H9 (cell line): Measurements from ENCODE around the gene FOXK1. TPM values are rescaled to one million over a fixed set of nuclear protein-coding genes. Genes with fewer than 3 reads are reported as not detected.

Source experiments
- DNase-seq: peaks from one replicate; pipeline ENCODE4 v3.0.0-alpha.2; 2017
- H2AFZ ChIP-seq: one replicate; pipeline ENCODE4 v1.6.1; 2013; ENCODE audit warnings: mild to moderate bottlenecking, low read length, control low read depth, moderate library complexity
- H2AK5ac ChIP-seq: 2 replicates; pipeline ENCODE4 v1.6.1; 2013; ENCODE audit warnings: low read length, control low read depth, mixed read lengths; ENCODE audit not compliant: insufficient read length
- H2BK120ac ChIP-seq: one replicate; pipeline ENCODE4 v1.6.1; 2013; ENCODE audit warnings: low read depth, mild to moderate bottlenecking, low read length, control low read depth, inconsistent platforms; ENCODE audit not compliant: poor library complexity, severe bottlenecking
- H2BK12ac ChIP-seq: 2 replicates; pipeline ENCODE4 v1.6.1; 2013; ENCODE audit warnings: low read length, control low read depth, mixed read lengths, low read depth; ENCODE audit not compliant: insufficient read length
- H2BK15ac ChIP-seq: 2 replicates; pipeline ENCODE4 v1.6.1; 2013; ENCODE audit warnings: low read depth, low read length, control low read depth
- H2BK20ac ChIP-seq: one replicate; pipeline ENCODE4 v1.6.1; 2013; ENCODE audit warnings: low read depth, mild to moderate bottlenecking, low read length, control low read depth, inconsistent platforms; ENCODE audit not compliant: poor library complexity, severe bottlenecking
- H2BK5ac ChIP-seq: 2 replicates; pipeline ENCODE4 v1.6.1; 2013; ENCODE audit warnings: low read length, control low read depth, mixed read lengths; ENCODE audit not compliant: insufficient read length
- H3K14ac ChIP-seq: 2 replicates; pipeline ENCODE4 v1.6.1; 2013; ENCODE audit warnings: low read length, control low read depth; ENCODE audit not compliant: insufficient read depth
- H3K18ac ChIP-seq: 2 replicates; pipeline ENCODE4 v1.6.1; 2013; ENCODE audit warnings: low read depth, mild to moderate bottlenecking, mixed read lengths, low read length, control low read depth; ENCODE audit not compliant: insufficient read length
- H3K23ac ChIP-seq: 2 replicates; pipeline ENCODE4 v1.6.1; 2013; ENCODE audit warnings: low read length, control low read depth, mixed read lengths, low read depth; ENCODE audit not compliant: insufficient read length
- H3K23me2 ChIP-seq: 2 replicates; pipeline ENCODE4 v1.6.1; 2013; ENCODE audit warnings: low read depth, mild to moderate bottlenecking, mixed read lengths, low read length, control low read depth; ENCODE audit not compliant: insufficient read length, poor library complexity, severe bottlenecking
- H3K27ac ChIP-seq: 2 replicates; pipeline ENCODE4 v1.5.1; 2013; ENCODE audit warnings: low read length, control low read depth, mixed read lengths, low read depth; ENCODE audit not compliant: insufficient read length
- H3K27me3 ChIP-seq: 2 replicates; pipeline ENCODE4 v1.6.1; 2013; ENCODE audit warnings: low read length, control low read depth, inconsistent platforms; ENCODE audit not compliant: insufficient read depth
- H3K4ac ChIP-seq: 2 replicates; pipeline ENCODE4 v1.6.1; 2013; ENCODE audit warnings: low read depth, mild to moderate bottlenecking, control low read depth, inconsistent platforms, low read length, moderate library complexity
- H3K4me1 ChIP-seq: 2 replicates; pipeline ENCODE4 v1.6.1; 2013; ENCODE audit warnings: low read length, control low read depth, inconsistent platforms; ENCODE audit not compliant: insufficient read depth
- H3K4me2 ChIP-seq: 2 replicates; pipeline ENCODE4 v1.6.1; 2013; ENCODE audit warnings: low read length, control low read depth, mixed read lengths; ENCODE audit not compliant: insufficient read length, insufficient read depth
- H3K56ac ChIP-seq: 2 replicates; pipeline ENCODE4 v1.6.1; 2013; ENCODE audit warnings: low read depth, mild to moderate bottlenecking, mixed read lengths, low read length, control low read depth; ENCODE audit not compliant: insufficient read length
- H3K79me1 ChIP-seq: 2 replicates; pipeline ENCODE4 v1.6.1; 2013; ENCODE audit warnings: low read depth, mild to moderate bottlenecking, moderate library complexity, low read length, control low read depth, inconsistent platforms; ENCODE audit not compliant: insufficient read depth, poor library complexity, severe bottlenecking
- H3K79me2 ChIP-seq: 2 replicates; pipeline ENCODE4 v1.6.1; 2013; ENCODE audit warnings: low read length, control low read depth, inconsistent platforms; ENCODE audit not compliant: insufficient read depth
- H3K9ac ChIP-seq: 2 replicates; pipeline ENCODE4 v1.6.1; 2013; ENCODE audit warnings: low read length, control low read depth, mixed read lengths; ENCODE audit not compliant: insufficient read length; ENCODE audit errors: extremely low read depth
- H3K9me3 ChIP-seq: one replicate; pipeline ENCODE4 v1.6.1; 2013; ENCODE audit warnings: low read depth, low read length, inconsistent platforms; ENCODE audit not compliant: control insufficient read depth
- H3T11ph ChIP-seq: one replicate; pipeline ENCODE4 v1.6.1; 2013; ENCODE audit warnings: mild to moderate bottlenecking, low read length, control low read depth, inconsistent platforms
- H4K20me1 ChIP-seq: one replicate; pipeline ENCODE4 v1.6.1; 2013; ENCODE audit not compliant: control insufficient read depth, insufficient read length, insufficient read depth
- H4K5ac ChIP-seq: 2 replicates; pipeline ENCODE4 v1.6.1; 2013; ENCODE audit warnings: low read depth, mild to moderate bottlenecking, mixed read lengths, low read length, control low read depth; ENCODE audit not compliant: insufficient read length
- H4K8ac ChIP-seq: replicated peaks from 2 replicates; pipeline ENCODE4 v1.6.1; 2013; ENCODE audit warnings: low read length, control low read depth, mixed read lengths, low read depth; ENCODE audit not compliant: insufficient read length
- H4K91ac ChIP-seq: 2 replicates; pipeline ENCODE4 v1.6.1; 2013; ENCODE audit warnings: low read depth, mild to moderate bottlenecking, moderate library complexity, mixed read lengths, low read length, control low read depth; ENCODE audit not compliant: insufficient read length
- H3K27ac Mint-ChIP-seq, 3 experiments: 2 replicates in 2 of 3; 3 replicates in 1 of 3; pipeline ENCODE4 v1.8.0; 2020 to 2021; ENCODE audit warnings: mixed read lengths in 3 of 3, mild to moderate bottlenecking in 1 of 3, moderate library complexity in 1 of 3
- H3K27me3 Mint-ChIP-seq: 2 replicates; pipeline ENCODE4 v1.8.0; 2021; ENCODE audit warnings: low read depth, mild to moderate bottlenecking, moderate library complexity, mixed read lengths
- H3K36me3 Mint-ChIP-seq, 3 experiments: 2 replicates in 2 of 3; 3 replicates in 1 of 3; pipeline ENCODE4 v1.8.0; 2020 to 2021; ENCODE audit warnings: low read depth in 3 of 3, mixed read lengths in 3 of 3; ENCODE audit not compliant: insufficient read depth in 1 of 3
- H3K4me1 Mint-ChIP-seq, 2 experiments: 2 replicates each; pipeline ENCODE4 v1.8.0; 2020; ENCODE audit warnings: mixed read lengths in 2 of 2
- H3K4me3 Mint-ChIP-seq, 2 experiments: 2 replicates in 1 of 2; 3 replicates in 1 of 2; pipeline ENCODE4 v1.8.0; 2020 to 2021; ENCODE audit warnings: mild to moderate bottlenecking in 2 of 2, mixed read lengths in 2 of 2, moderate library complexity in 1 of 2
- H3K9me3 Mint-ChIP-seq, 2 experiments: 2 replicates in 1 of 2; 3 replicates in 1 of 2; pipeline ENCODE4 v1.8.0; 2020; ENCODE audit warnings: mild to moderate bottlenecking in 2 of 2, mixed read lengths in 2 of 2, moderate library complexity in 1 of 2
- CTCF ChIP-seq: fragments of 200-600 bp; sonication (generic); conservative IDR thresholded peaks from 3 replicates; pipeline ENCODE4 v1.8.0; 2021; ENCODE audit warnings: antibody characterized with exemption, mild to moderate bottlenecking
- WGBS: extraction: QIAGEN DNeasy Blood & Tissue Kit; methylation state at CpG from one replicate; pipeline ENCODE4 v1.1.7; 2013; ENCODE audit warnings: missing lambda C conversion rate, low lambda C conversion rate, mixed read lengths; ENCODE audit not compliant: insufficient read length; ENCODE audit errors: extremely low coverage; 5-methylcytosine and 5-hydroxymethylcytosine counted together
- total RNA-seq: library from RNA; stranded (reverse); gene quantifications from 2 replicates; pipeline ENCODE4 v1.2.1, GENCODE V29; 2021

FOXK1 gene
- total RNA-seq, 1 experiment from 2014 or later, result 14.4 TPM

- Histone ChIP-seq H3K4me2 (no peak overlapping the region), H2AK5ac (no peak overlapping the region), H3K4ac (no peak overlapping the region), H3T11ph (no peak overlapping the region), H2BK20ac (no peak overlapping the region), H4K8ac (no peak overlapping the region), H2BK15ac (no peak overlapping the region), H3K9ac (no peak overlapping the region), H2AFZ (no peak overlapping the region), H3K79me2 (no peaks in the 10 kb centered on the region), H3K56ac (no peak overlapping the region), H3K23me2 (no peaks in the 10 kb centered on the region), H3K27ac (no peak overlapping the region), H2BK120ac (no peak overlapping the region), H3K79me1 (no peaks in the 10 kb centered on the region), H3K14ac (no peak overlapping the region), H3K23ac (no peak overlapping the region), H4K5ac (no peak overlapping the region), H3K9me3 (no peaks in the 10 kb centered on the region), H3K18ac (no peak overlapping the region), H4K91ac (no peak overlapping the region), H2BK5ac (no peak overlapping the region), H3K4me1 (no peaks in the 10 kb centered on the region), H4K20me1 (no peaks in the 10 kb centered on the region), H2BK12ac (no peak overlapping the region), H3K27me3 (no peaks in the 10 kb centered on the region)
- WGBS, result no CpG with 5 or more reads among the region's 23 CpGs
- no peaks in the 10 kb centered on the region for H3K4me1 Mint-ChIP-seq
- peaks cover 6 to 11% (median 10%) of the 10 kb centered on the region in 3 experiments; a peak in 6 of 7 replicates for H3K36me3 Mint-ChIP-seq
- TF ChIP-seq CTCF, result peak; percentile 68
- H3K9me3 Mint-ChIP-seq, result no peaks in the 10 kb centered on the region
- H3K4me3 Mint-ChIP-seq, result no peak overlapping the region
- peak; percentile 50 for DNase-seq
- 0 out of 7 replicates have a peak overlapping the region, but pooled peaks of 1 of the 3 experiments have one; percentile 15 for H3K27ac Mint-ChIP-seq
- H3K27me3 Mint-ChIP-seq, result no peaks in the 10 kb centered on the region; the same call in 1 of the 2 replicates
These were observed 83.8 kb downstream of the FOXK1 start for GRCh38 chr7:4765776-4766490.
